Measurements from ENCODE around the gene NEAT1.

Gene NEAT1

GRCh38 chr11:65422633-65423515, at the start of gene NEAT1:
NEAT1 (plus strand) TSS chr11:65422798.
- DNase-seq (ENCODE audit: low read depth), result peak; percentile 99
- H3K4me3 ChIP-seq (ENCODE audit: low read depth, low read length), result peak within 1 kb of the TSS; percentile 70
- TF ChIP-seq, protein P1, sequence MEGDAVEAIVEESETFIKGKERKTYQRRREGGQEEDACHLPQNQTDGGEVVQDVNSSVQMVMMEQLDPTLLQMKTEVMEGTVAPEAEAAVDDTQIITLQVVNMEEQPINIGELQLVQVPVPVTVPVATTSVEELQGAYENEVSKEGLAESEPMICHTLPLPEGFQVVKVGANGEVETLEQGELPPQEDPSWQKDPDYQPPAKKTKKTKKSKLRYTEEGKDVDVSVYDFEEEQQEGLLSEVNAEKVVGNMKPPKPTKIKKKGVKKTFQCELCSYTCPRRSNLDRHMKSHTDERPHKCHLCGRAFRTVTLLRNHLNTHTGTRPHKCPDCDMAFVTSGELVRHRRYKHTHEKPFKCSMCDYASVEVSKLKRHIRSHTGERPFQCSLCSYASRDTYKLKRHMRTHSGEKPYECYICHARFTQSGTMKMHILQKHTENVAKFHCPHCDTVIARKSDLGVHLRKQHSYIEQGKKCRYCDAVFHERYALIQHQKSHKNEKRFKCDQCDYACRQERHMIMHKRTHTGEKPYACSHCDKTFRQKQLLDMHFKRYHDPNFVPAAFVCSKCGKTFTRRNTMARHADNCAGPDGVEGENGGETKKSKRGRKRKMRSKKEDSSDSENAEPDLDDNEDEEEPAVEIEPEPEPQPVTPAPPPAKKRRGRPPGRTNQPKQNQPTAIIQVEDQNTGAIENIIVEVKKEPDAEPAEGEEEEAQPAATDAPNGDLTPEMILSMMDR (IDR thresholded peaks at IDR 0.05; ENCODE audit: insufficient read depth, low read depth, low read length, missing control alignments), result no peak

GRCh38 chr11:65373839-65374580, 48.6 kb upstream of the NEAT1 start:
- TF ChIP-seq, protein P1 (IDR thresholded peaks at IDR 0.05; ENCODE audit: insufficient read depth, low read depth, low read length, missing control alignments), result no peak
- DNase-seq (ENCODE audit: low read depth), result no peak
- no peak overlapping the region for H3K4me3 ChIP-seq (ENCODE audit: low read depth, low read length)

DNA sequence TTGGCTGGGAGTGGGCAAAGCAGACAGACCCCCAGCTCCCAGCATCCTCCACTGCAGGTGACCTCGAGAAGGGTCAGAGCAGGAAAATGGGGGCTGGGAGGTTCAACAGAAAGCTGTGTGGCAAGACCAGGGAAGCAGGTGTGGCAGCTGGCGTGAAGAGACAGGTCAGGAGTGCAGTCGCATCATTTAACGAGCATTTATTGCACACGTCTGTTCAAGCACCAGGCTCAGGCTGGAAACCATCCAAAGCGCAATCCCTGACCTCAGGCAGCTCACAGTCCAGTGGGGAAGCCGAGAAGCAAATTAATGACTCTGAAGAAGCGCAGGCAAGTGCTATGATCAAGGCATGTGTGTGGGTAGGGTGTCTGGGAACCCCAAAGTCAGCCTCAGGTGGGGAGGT, 47.6 kb upstream of the NEAT1 start:
- H3K4me3 ChIP-seq (ENCODE audit: low read depth, low read length), result no peak overlapping the region
- TF ChIP-seq, protein P1 (IDR thresholded peaks at IDR 0.05; ENCODE audit: insufficient read depth, low read depth, low read length, missing control alignments), result no peak
- DNase-seq (ENCODE audit: low read depth), result no peak

- TF ChIP-seq, protein P1 (IDR thresholded peaks at IDR 0.05; ENCODE audit: insufficient read depth, low read depth, low read length, missing control alignments), result no peak
- H3K4me3 ChIP-seq (ENCODE audit: low read depth, low read length), result no peak overlapping the region
- no peak for DNase-seq (ENCODE audit: low read depth)
These were observed 46.4 kb upstream of the NEAT1 start for GRCh38 chr11:65376138-65376713.

DNA sequence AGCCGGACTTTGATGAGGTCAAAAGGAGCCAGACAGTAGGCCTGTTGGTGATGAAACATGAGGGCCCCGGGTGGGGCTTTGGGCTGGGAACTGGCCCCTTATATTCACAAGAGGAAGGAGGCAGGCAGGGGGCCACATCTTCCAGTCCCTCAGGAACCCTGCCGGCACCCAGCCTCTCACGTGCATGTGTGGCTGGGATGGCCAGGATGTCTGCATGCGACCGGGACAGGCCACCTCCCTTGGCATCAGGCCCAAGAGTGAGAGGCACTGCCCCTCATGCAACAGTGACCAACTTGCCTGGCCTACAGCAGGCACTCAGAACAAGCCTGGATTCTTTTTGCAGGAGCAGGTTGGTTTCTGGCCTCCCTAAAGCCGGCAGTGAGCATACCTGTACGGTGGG, 45.6 kb upstream of the NEAT1 start:
- no peak for DNase-seq (ENCODE audit: low read depth)
- TF ChIP-seq, protein P1 (IDR thresholded peaks at IDR 0.05; ENCODE audit: insufficient read depth, low read depth, low read length, missing control alignments), result no peak
- no peak overlapping the region for H3K4me3 ChIP-seq (ENCODE audit: low read depth, low read length)

DNA sequence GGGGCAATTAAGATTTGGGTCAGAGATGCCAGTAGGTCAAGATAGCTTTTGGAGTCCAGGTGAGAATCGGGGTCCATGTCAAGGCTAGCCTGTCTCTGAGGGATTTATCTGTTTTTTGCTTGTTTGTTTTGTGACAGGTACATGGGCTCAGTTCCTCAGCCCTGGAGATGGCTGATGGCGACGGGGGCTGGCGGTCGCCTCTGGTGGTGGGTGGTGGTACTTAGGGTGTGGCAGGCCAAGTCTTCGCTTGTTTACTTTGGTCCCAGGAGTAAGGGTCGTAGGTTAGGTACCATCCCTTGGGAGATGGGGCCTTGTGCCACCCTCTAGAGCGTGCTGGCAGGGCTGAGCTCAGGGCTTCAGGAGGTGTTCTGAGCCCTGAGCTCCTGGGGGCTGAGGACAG, 44.8 kb upstream of the NEAT1 start:
- H3K4me3 ChIP-seq (ENCODE audit: low read depth, low read length), result no peak overlapping the region
- DNase-seq (ENCODE audit: low read depth), result no peak
- TF ChIP-seq, protein P1 (IDR thresholded peaks at IDR 0.05; ENCODE audit: insufficient read depth, low read depth, low read length, missing control alignments), result no peak

Data from GM12865 (cell line).